A549 (cell line): Measurements from ENCODE around the gene HIKESHI. TPM values are rescaled to one million over a fixed set of nuclear protein-coding genes. Genes with fewer than 3 reads are reported as not detected.
"Not testable (repeated sequence)": the region's sequence is repeated elsewhere in the genome, so short reads cannot be mapped to it uniquely, and the experiment has no call there.

Experiments
- ATAC-seq, 2 experiments: fragments of 200-7000 bp in 1 of 2; fragments of >200 bp in 1 of 2; cut with Nextera tagmentation in 1 of 2; cut with Tn5 transposase in 1 of 2; 3 replicates each; pipeline versions ENCODE4 v1.8.0 to v1.9.1; 2018 to 2020; ENCODE audit warnings: mild to moderate bottlenecking in 1 of 2, moderate library complexity in 1 of 2
- CTCF ChIA-PET: fragments of 300-600 bp; sonication (Branson Sonifier 250); formaldehyde crosslinking; extraction: SDS; loops from one replicate; lab custom pipeline; 2021; ENCODE audit warnings: antibody characterized with exemption, inconsistent platforms; lab: Yijun Ruan, JAX
- POLR2A ChIA-PET: fragments of 350-600 bp; formaldehyde crosslinking; extraction: SDS; loops from one replicate; lab custom pipeline; 2021; ENCODE audit warnings: antibody characterized with exemption, inconsistent platforms; lab: Yijun Ruan, JAX
- DNase-seq, 2 experiments: peaks; one replicate each; pipeline versions ENCODE4 v3.0.0 to v3.0.0-alpha.2; 2011 to 2016; ENCODE audit warnings: low read depth in 1 of 2, low spot score in 1 of 2
- FAIRE-seq: peaks from 2 replicates; lab custom pipeline; 2011; peaks lifted over from hg19 to GRCh38; lab: Jason Lieb, UNC
- H3K27ac ChIP-seq, 2 experiments: fragments of >200 bp; sonication (Bioruptor Twin); formaldehyde crosslinking; 3 replicates each; pipeline ENCODE4 v1.5.1; 2016 to 2017
- H3K4me1 ChIP-seq: fragments of >200 bp; sonication (Bioruptor Twin); formaldehyde crosslinking; 3 replicates; pipeline ENCODE4 v1.6.1; 2016
- H3K4me2 ChIP-seq: fragments of >200 bp; sonication (Bioruptor Twin); formaldehyde crosslinking; 3 replicates; pipeline ENCODE4 v1.6.1; 2016
- H3K4me3 ChIP-seq: fragments of >200 bp; sonication (Bioruptor Twin); formaldehyde crosslinking; 3 replicates; pipeline ENCODE4 v1.5.1; 2016
- H3K9me3 ChIP-seq: fragments of >200 bp; sonication (Bioruptor Twin); formaldehyde crosslinking; 3 replicates; pipeline ENCODE4 v1.6.1; 2016
- CBX8 ChIP-seq: fragments of 200-600 bp; sonication (generic); IDR thresholded peaks from 2 replicates; pipeline ENCODE4 v1.6.1; 2016
- CEBPB ChIP-seq, 2 experiments: fragments of >200 bp in 1 of 2; sonication (Bioruptor Twin) in 1 of 2; formaldehyde crosslinking in 1 of 2; IDR thresholded peaks; 2 replicates each; pipeline ENCODE4 v1.6.1; 2012 to 2016
- CTCF ChIP-seq: fragments of >200 bp; sonication (Bioruptor Twin); formaldehyde crosslinking; IDR thresholded peaks from 3 replicates; pipeline ENCODE4 v1.5.1; 2016
- EHMT2 ChIP-seq: fragments of 200-600 bp; sonication (generic); IDR thresholded peaks from 2 replicates; pipeline ENCODE4 v1.6.1; 2016; ENCODE audit warnings: antibody characterized with exemption, low read depth, mild to moderate bottlenecking, moderate library complexity
- EP300 ChIP-seq, 2 experiments: fragments of >200 bp; sonication (Bioruptor Twin); formaldehyde crosslinking; IDR thresholded peaks; 2 replicates in 1 of 2; 3 replicates in 1 of 2; pipeline ENCODE4 v1.6.1; 2016 to 2017
- JUN ChIP-seq, 2 experiments: fragments of >200 bp; sonication (Bioruptor Twin); formaldehyde crosslinking; IDR thresholded peaks; 2 replicates in 1 of 2; 3 replicates in 1 of 2; pipeline ENCODE4 v1.6.1; 2016 to 2017
- MAFK ChIP-seq: fragments of 450-650 bp; IDR thresholded peaks from 2 replicates; pipeline ENCODE4 v1.6.1; 2014; ENCODE audit not compliant: partially characterized antibody
- MYC ChIP-seq: IDR thresholded peaks from 2 replicates; pipeline ENCODE4 v1.6.1; 2012; ENCODE audit warnings: mild to moderate bottlenecking, inconsistent platforms, low read length, improper control_type of control experiment, borderline replicate concordance
- PHF8 ChIP-seq: fragments of 200-600 bp; sonication (generic); IDR thresholded peaks from 2 replicates; pipeline ENCODE4 v1.6.1; 2016; ENCODE audit warnings: low read depth, mild to moderate bottlenecking, antibody characterized with exemption, moderate library complexity, borderline replicate concordance
- POLR2A ChIP-seq: IDR thresholded peaks from 2 replicates; pipeline ENCODE4 v1.6.1; 2012; ENCODE audit warnings: mild to moderate bottlenecking, low read length
- RAD21 ChIP-seq, 2 experiments: fragments of >200 bp in 1 of 2; sonication (Bioruptor Twin) in 1 of 2; formaldehyde crosslinking in 1 of 2; IDR thresholded peaks in 1 of 2; conservative IDR thresholded peaks in 1 of 2; 2 replicates in 1 of 2; 3 replicates in 1 of 2; pipeline ENCODE4 v1.6.1; 2012 to 2018; ENCODE audit warnings: inconsistent platforms in 1 of 2
- SMC3 ChIP-seq: fragments of >200 bp; sonication (Bioruptor Twin); formaldehyde crosslinking; IDR thresholded peaks from 3 replicates; pipeline ENCODE4 v1.6.1; 2018; ENCODE audit warnings: inconsistent platforms
- TFCP2L1 ChIP-seq: fragments of 250-450 bp; sonication (Bioruptor Pico); IDR thresholded peaks from 2 replicates; pipeline ENCODE4 v1.5.0; 2021; ENCODE audit warnings: mild to moderate bottlenecking
- ZSCAN20 ChIP-seq: fragments of 250-450 bp; sonication (Bioruptor Pico); IDR thresholded peaks from 2 replicates; pipeline ENCODE4 v1.8.0; 2022; ENCODE audit warnings: mild to moderate bottlenecking, moderate library complexity
- WGBS: methylation state at CpG from one replicate; pipeline ENCODE4 v1.1.6; 2017; ENCODE audit errors: missing lambda C conversion rate; 5-methylcytosine and 5-hydroxymethylcytosine counted together
- polyA plus RNA-seq, 4 experiments: library from polyadenylated mRNA; depleted of rRNA in 3 of 4; stranded (reverse); fragments of >200 nt; fragmentation: RNase III in 1 of 4; extraction: RNeasy Plus Mini Kit Qiagen cat#74134 plus additional on column Dnase treatment in 1 of 4; gene quantifications; 2 replicates in 3 of 4; 3 replicates in 1 of 4; pipeline ENCODE4 v1.2.3, GENCODE V29; 2011 to 2017
- TF ChIP-seq, protein P1 (sequence below): fragments of 450-650 bp; IDR thresholded peaks from 2 replicates; pipeline ENCODE4 v1.6.1; 2014; ENCODE audit warnings: antibody characterized with exemption

Gene HIKESHI
- polyA plus RNA-seq, 2 of the 4 experiments (the other 2 are of a cell fraction): 39.6 to 101 TPM

- POLR2A ChIA-PET: no interaction called here
- CTCF ChIA-PET: interaction anchor here (2.2 kb wide), 1 partner anchor 434 kb away, joined by 10 read pairs; the partner anchor contains the start of gene CCDC83
- no peak overlapping the region for H3K4me3 ChIP-seq
- H3K9me3 ChIP-seq: no peaks in the 10 kb centered on the region
- DNase-seq (no peak), FAIRE-seq (no peak), ATAC-seq (no peak; a peak in 1 of 6 replicates)
- TF ChIP-seq EP300 (IDR thresholded peaks at IDR 0.05): no peak
- TF ChIP-seq EHMT2: no peak
- no peak for TF ChIP-seq PHF8
- TF ChIP-seq CEBPB (IDR thresholded peaks at IDR 0.05): no peak
- TF ChIP-seq TFCP2L1 (CRISPR knock-in tag): no peak
- TF ChIP-seq CBX8: no peak
- no peak for TF ChIP-seq POLR2A
- no peak overlapping the region for H3K27ac ChIP-seq
- H3K4me2 ChIP-seq: no peak overlapping the region
- no peaks in the 10 kb centered on the region for H3K4me1 ChIP-seq
- WGBS: 84% methylated on average over 6 of the region's 7 CpGs
Measured at GRCh38 chr11:86288776-86289507, 13.1 kb upstream of the HIKESHI start.

GRCh38 chr11:86289508-86290280 is 12.3 kb upstream of the HIKESHI start:
- FAIRE-seq, POLR2A ChIA-PET, H3K9me3 ChIP-seq, H3K4me1 ChIP-seq, H3K4me2 ChIP-seq, DNase-seq, ATAC-seq, H3K27ac ChIP-seq, H3K4me3 ChIP-seq: not testable (repeated sequence)
- CTCF ChIA-PET: interaction anchor here (1.1 to 2.2 kb wide), 2 partner anchors 15 to 435 kb away, joined by 3 to 10 read pairs; partner anchors contain the start of gene CCDC83
- 85% methylated on average over 9 of the region's 9 CpGs for WGBS

DNA sequence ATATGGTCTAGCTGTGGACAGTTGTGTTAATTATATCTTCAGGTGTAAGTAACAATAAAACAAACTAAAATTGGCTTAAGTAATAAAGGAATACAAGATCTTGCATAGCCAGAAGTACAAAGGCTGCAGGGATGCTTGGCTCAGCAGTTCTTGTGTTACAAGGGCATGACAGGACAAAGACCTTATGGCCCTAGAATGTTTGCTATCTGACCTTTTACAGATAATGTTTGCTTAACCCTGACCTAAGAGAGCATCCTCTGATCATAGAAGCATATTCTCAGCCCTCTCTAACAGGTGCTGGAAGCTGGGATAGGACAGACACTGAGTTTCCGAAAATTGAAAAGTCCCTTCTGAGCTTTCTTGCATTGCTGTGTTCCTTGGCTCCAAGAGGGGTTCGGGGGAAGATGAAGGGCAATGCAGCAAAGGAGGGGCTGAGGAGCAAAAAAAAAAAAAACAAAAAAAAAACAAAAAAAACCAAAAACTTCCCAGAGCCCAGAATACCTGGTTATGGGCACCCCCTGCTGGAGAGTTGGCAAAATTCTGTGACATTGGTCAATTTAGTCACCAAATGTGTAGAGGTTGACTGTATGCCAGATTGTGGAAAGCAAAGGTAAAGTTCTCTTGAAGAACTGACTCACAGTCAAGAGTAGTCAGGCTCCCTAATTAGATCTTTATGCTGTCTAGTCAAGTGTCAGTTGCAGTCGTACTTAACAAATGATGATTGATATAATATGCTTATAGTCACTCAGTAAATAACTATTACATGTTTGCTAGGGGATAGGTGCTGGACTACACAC is 10.4 kb upstream of the HIKESHI start:
- peak; percentile 71 to 74 for ATAC-seq
- H3K4me1 ChIP-seq: no peaks in the 10 kb centered on the region
- 34% methylated on average over 3 of the region's 3 CpGs for WGBS
- no peaks in the 10 kb centered on the region for H3K9me3 ChIP-seq
- CTCF ChIA-PET: interaction anchor here (0.6 to 3.9 kb wide), 21 partner anchors 8 to 664 kb away, joined by 3 to 27 read pairs (median 4); partner anchors contain the start of genes CCDC83 and TMEM126B
- no peak overlapping the region for H3K4me3 ChIP-seq
- POLR2A ChIA-PET: no interaction called here
- TF ChIP-seq CTCF (peak; percentile 90), MYC (no peak), JUN (IDR thresholded peaks at IDR 0.05) (no peak), SMC3 (peak; percentile 77), RAD21 (conservative IDR thresholded peaks at IDR 0.05 in 1 of 2, IDR thresholded peaks at IDR 0.05 in 1 of 2) (peak; percentile 82 to 86), ZSCAN20 (no peak), MAFK (peak; percentile 66)
- TF ChIP-seq, protein P1, sequence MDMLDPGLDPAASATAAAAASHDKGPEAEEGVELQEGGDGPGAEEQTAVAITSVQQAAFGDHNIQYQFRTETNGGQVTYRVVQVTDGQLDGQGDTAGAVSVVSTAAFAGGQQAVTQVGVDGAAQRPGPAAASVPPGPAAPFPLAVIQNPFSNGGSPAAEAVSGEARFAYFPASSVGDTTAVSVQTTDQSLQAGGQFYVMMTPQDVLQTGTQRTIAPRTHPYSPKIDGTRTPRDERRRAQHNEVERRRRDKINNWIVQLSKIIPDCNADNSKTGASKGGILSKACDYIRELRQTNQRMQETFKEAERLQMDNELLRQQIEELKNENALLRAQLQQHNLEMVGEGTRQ: no peak
- FAIRE-seq: no peak
- no peak overlapping the region for H3K27ac ChIP-seq
- H3K4me2 ChIP-seq: no peak overlapping the region
- peak; percentile 49 for DNase-seq
